ENCODE measurements around the gene BUD23. TPM values are rescaled to one million over a fixed set of nuclear protein-coding genes. Genes with fewer than 3 reads are reported as not detected.

Gene BUD23
- total and polyA plus RNA-seq, 4 experiments from 2014 or later = 54.3 to 187 (median 87.5) TPM

DNA sequence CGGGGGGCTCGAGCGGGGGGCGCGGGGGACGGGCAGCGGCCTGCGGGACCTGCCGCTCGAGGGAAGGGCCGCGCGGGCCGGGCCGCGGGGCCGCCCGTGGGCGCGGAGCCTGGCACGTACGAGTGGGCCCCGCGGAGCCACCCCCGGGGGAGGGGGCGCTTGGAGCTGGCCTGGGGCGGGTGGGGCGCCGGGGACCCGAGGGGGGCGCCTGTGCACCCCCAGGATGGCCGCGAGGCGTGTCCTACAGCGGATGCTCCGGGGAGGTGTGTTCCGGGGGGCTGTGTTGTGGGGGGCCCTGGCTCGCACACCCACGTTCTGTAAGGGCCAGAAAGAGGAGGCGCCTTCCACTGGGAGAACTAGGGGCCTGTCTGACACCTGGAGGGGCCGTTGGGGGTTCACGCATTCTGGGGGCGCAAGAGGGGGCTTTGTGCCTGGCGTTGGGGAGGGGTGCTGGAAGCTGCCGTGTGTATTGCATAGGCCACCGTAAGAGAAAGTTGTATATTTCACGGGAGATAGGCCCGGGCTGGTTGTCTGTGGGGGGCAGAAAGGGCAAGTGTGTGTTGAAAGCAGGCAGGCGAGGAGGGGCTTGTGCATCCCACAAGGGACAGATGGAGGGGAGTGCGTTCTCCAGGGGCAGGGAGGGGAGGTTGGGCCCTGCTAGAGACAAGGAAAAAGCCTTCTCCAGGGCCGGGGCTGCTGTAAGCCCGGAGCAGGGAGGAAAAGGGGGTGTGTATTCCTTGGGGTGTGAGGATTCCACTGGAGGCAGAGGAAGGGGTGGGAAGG is 15.1 kb upstream of the BUD23 start:
- Histone ChIP-seq H3K36me3 (ENCODE audit: insufficient read depth, low read length) (no peaks in the 10 kb centered on the region), H3K27ac (ENCODE audit: low read depth, low read length) (no peak overlapping the region), H3K4me3 (ENCODE audit: low read length in 2 of 2) (no peak overlapping the region), H3K4me1 (ENCODE audit: insufficient read depth, low read length) (peaks cover 10% of the 10 kb centered on the region), H3K27me3 (ENCODE audit: insufficient read depth, low read length) (peaks cover 8% of the 10 kb centered on the region), H3K9me3 (ENCODE audit: control insufficient read depth in 1 of 2, low read length in 2 of 2) (no peaks in the 10 kb centered on the region)
- peaks cover 4 to 12% (median 7%) of the 10 kb centered on the region in 4 donors for H3K4me1 Mint-ChIP-seq
- DNase-seq = no peak
- H3K27me3 Mint-ChIP-seq = peaks cover 14 to 27% of the 10 kb centered on the region in 2 donors
- intact Hi-C loops (cut with micrococcal nuclease) = loop anchor here (5.0 kb wide), 1 partner anchor 49 kb away; the partner anchor contains the start of gene STX1A
- ChIA-PET POLR2A (ENCODE audit: partially characterized antibody) (interaction anchor here (0.6 to 1.3 kb wide), 9 partner anchors 10 to 150 kb away, joined by 3 to 5 read pairs (median 3); partner anchors contain the start of genes ABHD11, BAZ1B, BUD23 and DNAJC30), CTCF (ENCODE audit: partially characterized antibody) (interaction anchor here (0.7 to 2.9 kb wide), 5 partner anchors 12 to 67 kb away, joined by 3 to 15 read pairs (median 3); no protein-coding TSS in a partner anchor)
- H3K27ac Mint-ChIP-seq = peak overlapping the region in 5 of 7 donors; percentile 4 to 70 (median 41)
- H3K36me3 Mint-ChIP-seq = peaks cover 0 to 1% of the 10 kb centered on the region in 2 donors
- H3K4me3 Mint-ChIP-seq = peak overlapping the region; percentile 35 to 76 (median 64)
- peaks cover 0 to 5% (median 1%) of the 10 kb centered on the region in 8 donors for H3K9me3 Mint-ChIP-seq

DNA sequence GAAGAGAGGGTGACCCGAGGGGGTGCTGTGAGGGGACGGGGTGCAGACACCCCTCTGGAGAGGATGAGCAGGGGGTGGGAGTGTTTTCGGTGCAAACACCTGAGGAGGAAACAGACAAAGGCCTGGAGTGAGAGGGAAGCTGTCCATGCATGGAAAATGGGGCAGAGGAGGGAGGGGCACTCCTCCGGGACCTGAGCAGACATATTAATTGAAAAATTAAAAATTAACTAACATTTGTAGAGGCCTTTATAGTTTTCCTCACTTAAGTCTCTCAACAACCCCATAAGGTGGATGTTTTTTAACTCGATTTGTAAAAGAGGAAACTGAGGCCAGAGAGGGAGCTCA is 14.5 kb upstream of the BUD23 start:
- H3K4me1 ChIP-seq (ENCODE audit: insufficient read depth, low read length) = peaks cover 10% of the 10 kb centered on the region
- H3K4me3 ChIP-seq (ENCODE audit: low read length in 2 of 2) = no peak overlapping the region
- Mint-ChIP-seq H3K36me3 (no peaks in the 10 kb centered on the region), H3K4me1 (peaks cover 4 to 12% (median 7%) of the 10 kb centered on the region in 4 donors), H3K4me3 (peak overlapping the region; percentile 12 to 64 (median 50)), H3K27ac (peak overlapping the region in 2 of 7 donors; percentile 29 to 41), H3K9me3 (peaks cover 0 to 4% (median 0%) of the 10 kb centered on the region in 8 donors), H3K27me3 (peaks cover 9 to 24% of the 10 kb centered on the region in 2 donors)
- intact Hi-C loops (cut with micrococcal nuclease) = loop anchor here (5.0 kb wide), 1 partner anchor 48 kb away; the partner anchor contains the start of gene STX1A
- no peak for DNase-seq
- H3K9me3 ChIP-seq (ENCODE audit: control insufficient read depth in 1 of 2, low read length in 2 of 2) = no peaks in the 10 kb centered on the region
- H3K27me3 ChIP-seq (ENCODE audit: insufficient read depth, low read length) = peaks cover 8% of the 10 kb centered on the region
- POLR2A ChIA-PET (ENCODE audit: partially characterized antibody) = interaction anchor here (1.0 to 1.3 kb wide), 2 partner anchors 12 to 146 kb away, joined by 3 to 5 read pairs; partner anchors contain the start of gene BAZ1B
- H3K27ac ChIP-seq (ENCODE audit: low read depth, low read length) = no peak overlapping the region
- H3K36me3 ChIP-seq (ENCODE audit: insufficient read depth, low read length) = no peaks in the 10 kb centered on the region
- CTCF ChIA-PET (ENCODE audit: partially characterized antibody) = interaction anchor here (2.9 kb wide), 1 partner anchor 62 kb away, joined by 15 read pairs; no protein-coding TSS in a partner anchor

- no peaks in the 10 kb centered on the region for H3K36me3 Mint-ChIP-seq
- H3K27ac Mint-ChIP-seq = no peak overlapping the region
- Histone ChIP-seq H3K9me3 (ENCODE audit: control insufficient read depth in 1 of 2, low read length in 2 of 2) (no peaks in the 10 kb centered on the region), H3K27ac (ENCODE audit: low read depth, low read length) (no peak overlapping the region), H3K36me3 (ENCODE audit: insufficient read depth, low read length) (no peaks in the 10 kb centered on the region), H3K4me1 (ENCODE audit: insufficient read depth, low read length) (peaks cover 10% of the 10 kb centered on the region), H3K4me3 (ENCODE audit: low read length in 2 of 2) (no peak overlapping the region), H3K27me3 (ENCODE audit: insufficient read depth, low read length) (peaks cover 8% of the 10 kb centered on the region)
- CTCF ChIA-PET (ENCODE audit: partially characterized antibody) = interaction anchor here (1.4 to 2.9 kb wide), 2 partner anchors 60 to 63 kb away, joined by 4 to 15 read pairs; no protein-coding TSS in a partner anchor
- H3K27me3 Mint-ChIP-seq = peaks cover 8 to 22% of the 10 kb centered on the region in 2 donors
- H3K4me1 Mint-ChIP-seq = peaks cover 4 to 12% (median 7%) of the 10 kb centered on the region in 4 donors
- intact Hi-C loops (cut with micrococcal nuclease) = loop anchor here (5.0 kb wide), 1 partner anchor 48 kb away; the partner anchor contains the start of gene STX1A
- no peak overlapping the region for H3K4me3 Mint-ChIP-seq
- DNase-seq = no peak
- POLR2A ChIA-PET (ENCODE audit: partially characterized antibody) = interaction anchor here (1.0 kb wide), 1 partner anchor 12 kb away, joined by 3 read pairs; no protein-coding TSS in a partner anchor
- H3K9me3 Mint-ChIP-seq = peaks cover 0 to 4% (median 0%) of the 10 kb centered on the region in 8 donors
These were observed 14.1 kb upstream of the BUD23 start for GRCh38 chr7:73669288-73669701.

DNA sequence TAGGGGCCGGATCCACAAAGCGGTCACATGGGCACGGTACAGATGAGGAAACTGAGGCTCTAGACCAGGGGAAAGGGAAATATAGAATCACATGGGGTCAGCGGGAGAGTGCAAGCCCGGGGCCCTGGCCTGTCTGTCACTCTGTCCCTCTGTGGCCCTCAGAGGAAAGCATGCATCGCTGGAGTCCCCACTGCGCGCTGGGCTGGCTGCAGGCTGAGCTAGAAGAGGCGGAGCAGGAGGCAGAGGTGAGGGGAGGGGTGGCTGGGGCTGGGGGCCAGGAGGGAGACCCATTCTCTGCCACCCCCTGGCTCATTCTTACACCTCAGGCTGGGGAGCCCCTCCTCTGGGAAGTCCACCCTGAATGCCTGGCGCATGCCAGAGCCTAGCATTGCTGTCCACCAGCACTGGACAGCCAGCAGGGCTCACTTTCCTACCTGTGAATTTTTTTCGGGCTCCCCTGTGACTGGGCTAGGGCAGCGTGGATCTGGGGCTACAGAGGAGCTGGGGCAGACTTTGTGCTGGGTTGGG is 13.5 kb upstream of the BUD23 start:
- CTCF ChIA-PET (ENCODE audit: partially characterized antibody) = interaction anchor here (1.4 to 2.9 kb wide), 2 partner anchors 61 to 63 kb away, joined by 4 to 15 read pairs; no protein-coding TSS in a partner anchor

DNA sequence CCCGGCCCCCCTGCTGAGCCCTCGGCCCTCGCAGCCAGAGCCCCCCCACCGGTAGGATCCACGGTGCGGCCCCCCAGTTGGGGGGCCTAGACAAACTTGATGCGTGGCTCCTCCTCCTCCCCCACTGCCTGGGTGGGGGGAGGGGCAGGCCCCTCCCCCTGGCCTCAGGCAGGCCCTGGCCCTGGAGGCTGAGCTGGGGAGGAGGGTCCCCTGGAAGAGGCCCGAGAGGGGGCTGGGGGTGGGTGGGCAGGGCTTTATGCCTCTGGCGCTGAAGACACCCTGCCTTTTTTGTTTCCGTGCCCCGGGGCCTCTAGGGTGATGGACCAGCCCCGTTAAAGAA is 12.1 kb upstream of the BUD23 start:
- no peak overlapping the region for H3K27ac ChIP-seq (ENCODE audit: low read depth, low read length)
- H3K4me3 ChIP-seq (ENCODE audit: low read length in 2 of 2) = no peak overlapping the region
- intact Hi-C loops (cut with micrococcal nuclease) = no loop called here
- H3K27me3 ChIP-seq (ENCODE audit: insufficient read depth, low read length) = peaks cover 8% of the 10 kb centered on the region
- DNase-seq = no peak
- H3K9me3 Mint-ChIP-seq = peaks cover 0 to 2% (median 0%) of the 10 kb centered on the region in 8 donors
- H3K4me1 ChIP-seq (ENCODE audit: insufficient read depth, low read length) = peaks cover 10% of the 10 kb centered on the region
- H3K36me3 Mint-ChIP-seq = no peaks in the 10 kb centered on the region
- H3K27ac Mint-ChIP-seq = no peak overlapping the region
- H3K9me3 ChIP-seq (ENCODE audit: control insufficient read depth in 1 of 2, low read length in 2 of 2) = no peaks in the 10 kb centered on the region
- peaks cover 2 to 11% of the 10 kb centered on the region in 2 donors for H3K27me3 Mint-ChIP-seq
- POLR2A ChIA-PET (ENCODE audit: partially characterized antibody) = no interaction called here
- no peaks in the 10 kb centered on the region for H3K36me3 ChIP-seq (ENCODE audit: insufficient read depth, low read length)
- no peak overlapping the region for H3K4me3 Mint-ChIP-seq
- peaks cover 2 to 6% (median 4%) of the 10 kb centered on the region in 4 donors for H3K4me1 Mint-ChIP-seq
- CTCF ChIA-PET (ENCODE audit: partially characterized antibody) = no interaction called here

More for the DNA sequence above, 13.5 kb upstream of the BUD23 start:
- Mint-ChIP-seq H3K36me3 (no peaks in the 10 kb centered on the region), H3K4me3 (peak overlapping the region in 3 of 8 donors; percentile 25 to 44 (median 26)), H3K9me3 (peaks cover 0 to 4% (median 0%) of the 10 kb centered on the region in 8 donors), H3K27ac (peak overlapping the region in 1 of 7 donors; percentile 40), H3K4me1 (peaks cover 4 to 12% (median 7%) of the 10 kb centered on the region in 4 donors), H3K27me3 (peaks cover 5 to 20% of the 10 kb centered on the region in 2 donors)
- Histone ChIP-seq H3K4me1 (ENCODE audit: insufficient read depth, low read length) (peaks cover 10% of the 10 kb centered on the region), H3K27me3 (ENCODE audit: insufficient read depth, low read length) (peaks cover 8% of the 10 kb centered on the region), H3K4me3 (ENCODE audit: low read length in 2 of 2) (no peak overlapping the region), H3K27ac (ENCODE audit: low read depth, low read length) (no peak overlapping the region), H3K36me3 (ENCODE audit: insufficient read depth, low read length) (no peaks in the 10 kb centered on the region), H3K9me3 (ENCODE audit: control insufficient read depth in 1 of 2, low read length in 2 of 2) (no peaks in the 10 kb centered on the region)
- intact Hi-C loops (cut with micrococcal nuclease) = loop anchor here (5.0 kb wide), 1 partner anchor 47 kb away; the partner anchor contains the start of gene STX1A
- DNase-seq = no peak
- POLR2A ChIA-PET (ENCODE audit: partially characterized antibody) = interaction anchor here (1.0 kb wide), 1 partner anchor 11 kb away, joined by 3 read pairs; no protein-coding TSS in a partner anchor

GRCh38 chr7:73671857-73672445 is 11.4 kb upstream of the BUD23 start:
- Mint-ChIP-seq H3K36me3 (no peaks in the 10 kb centered on the region), H3K27me3 (peaks cover 2 to 11% of the 10 kb centered on the region in 2 donors), H3K27ac (no peak overlapping the region), H3K4me3 (no peak overlapping the region), H3K4me1 (peaks cover 2 to 5% (median 4%) of the 10 kb centered on the region in 4 donors), H3K9me3 (peaks cover 0 to 2% (median 0%) of the 10 kb centered on the region in 8 donors)
- no peak for DNase-seq
- Histone ChIP-seq H3K36me3 (ENCODE audit: insufficient read depth, low read length) (no peaks in the 10 kb centered on the region), H3K4me1 (ENCODE audit: insufficient read depth, low read length) (peaks cover 10% of the 10 kb centered on the region), H3K9me3 (ENCODE audit: control insufficient read depth in 1 of 2, low read length in 2 of 2) (no peaks in the 10 kb centered on the region), H3K27me3 (ENCODE audit: insufficient read depth, low read length) (peaks cover 8% of the 10 kb centered on the region), H3K4me3 (ENCODE audit: low read length in 2 of 2) (no peak overlapping the region), H3K27ac (ENCODE audit: low read depth, low read length) (no peak overlapping the region)
- POLR2A ChIA-PET (ENCODE audit: partially characterized antibody) = no interaction called here
- intact Hi-C loops (cut with micrococcal nuclease) = no loop called here
- CTCF ChIA-PET (ENCODE audit: partially characterized antibody) = interaction anchor here (1.6 kb wide), 1 partner anchor 65 kb away, joined by 5 read pairs; no protein-coding TSS in a partner anchor

Data from CD4-positive, alpha-beta memory T cell (primary cell).